ENCODE results near the gene AOPEP.

- no peak for TF ChIP-seq CTCF (conservative IDR thresholded peaks at IDR 0.05; ENCODE audit: low read length)
- TF ChIP-seq EZH2phosphoT487 (IDR thresholded peaks at IDR 0.05; ENCODE audit: borderline replicate concordance): no peak
Observed at GRCh38 chr9:95078511-95078910, 352.0 kb downstream of the AOPEP start.
